ENCODE results near the gene CHD6.

The CHD6 gene

GRCh38 chr20:41373931-41374920 lies 244.0 kb downstream of the CHD6 start:
- intact Hi-C loops (cut with micrococcal nuclease): no loop called here
- Mint-ChIP-seq H3K27me3 (peaks cover 55% of the 10 kb centered on the region), H3K4me1 (ENCODE audit: low read depth) (peaks cover 11% of the 10 kb centered on the region), H3K9me3 (peaks cover 8% of the 10 kb centered on the region), H3K27ac (no peak overlapping the region), H3K4me3 (no peak overlapping the region), H3K36me3 (ENCODE audit: low read depth) (no peaks in the 10 kb centered on the region)

DNA sequence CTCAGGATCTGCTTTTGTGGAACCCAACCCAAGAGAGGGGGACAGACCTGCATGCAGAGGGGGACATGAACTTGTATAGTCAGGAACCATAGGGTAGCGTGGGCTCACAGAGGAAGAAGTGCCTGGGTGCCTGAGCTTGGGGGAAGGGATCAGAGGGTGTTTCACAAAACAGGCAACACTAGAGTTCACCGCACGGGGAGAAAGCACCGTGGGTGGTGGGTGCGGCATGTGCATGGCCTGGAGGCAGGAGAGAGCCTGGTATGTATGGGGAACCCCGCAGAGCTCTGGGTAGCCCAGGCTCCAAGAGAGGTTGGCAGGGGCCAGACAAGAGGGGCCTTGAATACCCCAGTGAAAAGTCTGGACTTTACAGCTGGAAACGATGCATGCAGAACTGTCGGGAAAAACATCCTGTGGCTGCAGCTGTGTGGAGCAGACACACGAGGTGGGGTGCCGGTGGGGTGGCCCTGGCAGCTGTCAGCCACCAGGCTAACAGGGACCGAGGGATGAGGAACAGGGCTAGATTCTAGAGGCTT lies 244.9 kb downstream of the CHD6 start:
- Mint-ChIP-seq H3K4me1 (ENCODE audit: low read depth) (peaks cover 12% of the 10 kb centered on the region), H3K36me3 (ENCODE audit: low read depth) (no peaks in the 10 kb centered on the region), H3K4me3 (no peak overlapping the region), H3K27me3 (peaks cover 56% of the 10 kb centered on the region), H3K27ac (no peak overlapping the region), H3K9me3 (peaks cover 8% of the 10 kb centered on the region)
- intact Hi-C loops (cut with micrococcal nuclease): no loop called here

GRCh38 chr20:41371371-41371770 lies 246.8 kb downstream of the CHD6 start:
- Mint-ChIP-seq H3K27ac (no peak overlapping the region), H3K4me1 (ENCODE audit: low read depth) (peaks cover 12% of the 10 kb centered on the region), H3K9me3 (peaks cover 8% of the 10 kb centered on the region), H3K4me3 (no peak overlapping the region), H3K36me3 (ENCODE audit: low read depth) (no peaks in the 10 kb centered on the region), H3K27me3 (peaks cover 54% of the 10 kb centered on the region)
- intact Hi-C loops (cut with micrococcal nuclease): no loop called here

DNA sequence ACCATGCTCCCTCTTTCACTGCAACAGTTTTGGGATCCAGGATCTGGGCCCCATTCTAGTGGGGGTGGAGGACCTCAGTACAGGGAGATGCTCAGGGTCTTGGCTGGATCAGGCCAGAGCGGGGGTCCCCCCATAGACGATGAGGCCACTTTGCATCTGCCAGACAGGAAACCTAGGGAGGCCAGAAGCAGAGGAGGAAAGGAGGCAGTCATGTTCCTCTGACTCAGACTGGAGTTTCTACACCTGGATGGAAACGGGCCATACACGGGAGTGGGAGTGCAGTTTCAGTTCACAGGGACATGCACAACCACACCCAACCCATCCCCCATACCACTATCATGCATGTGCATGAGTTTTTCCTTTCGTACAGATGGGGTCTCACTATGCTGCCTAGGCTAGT lies 248.0 kb downstream of the CHD6 start:
- no peak overlapping the region for H3K27ac Mint-ChIP-seq
- no peaks in the 10 kb centered on the region for H3K36me3 Mint-ChIP-seq (ENCODE audit: low read depth)
- intact Hi-C loops (cut with micrococcal nuclease): no loop called here
- peaks cover 8% of the 10 kb centered on the region for H3K9me3 Mint-ChIP-seq
- H3K4me1 Mint-ChIP-seq (ENCODE audit: low read depth): peaks cover 12% of the 10 kb centered on the region
- H3K27me3 Mint-ChIP-seq: peaks cover 52% of the 10 kb centered on the region
- no peak overlapping the region for H3K4me3 Mint-ChIP-seq

GRCh38 chr20:41369673-41370072 lies 248.5 kb downstream of the CHD6 start:
- intact Hi-C loops (cut with micrococcal nuclease): no loop called here
- Mint-ChIP-seq H3K36me3 (ENCODE audit: low read depth) (no peaks in the 10 kb centered on the region), H3K27me3 (peaks cover 56% of the 10 kb centered on the region), H3K4me3 (no peak overlapping the region), H3K27ac (no peak overlapping the region), H3K9me3 (peaks cover 8% of the 10 kb centered on the region), H3K4me1 (ENCODE audit: low read depth) (peaks cover 12% of the 10 kb centered on the region)

GRCh38 chr20:41367956-41368355 lies 250.2 kb downstream of the CHD6 start:
- intact Hi-C loops (cut with micrococcal nuclease): no loop called here
- H3K9me3 Mint-ChIP-seq: peaks cover 8% of the 10 kb centered on the region
- H3K4me1 Mint-ChIP-seq (ENCODE audit: low read depth): peaks cover 12% of the 10 kb centered on the region
- H3K27me3 Mint-ChIP-seq: peaks cover 55% of the 10 kb centered on the region
- H3K27ac Mint-ChIP-seq: no peak overlapping the region
- no peak overlapping the region for H3K4me3 Mint-ChIP-seq
- no peaks in the 10 kb centered on the region for H3K36me3 Mint-ChIP-seq (ENCODE audit: low read depth)

DNA sequence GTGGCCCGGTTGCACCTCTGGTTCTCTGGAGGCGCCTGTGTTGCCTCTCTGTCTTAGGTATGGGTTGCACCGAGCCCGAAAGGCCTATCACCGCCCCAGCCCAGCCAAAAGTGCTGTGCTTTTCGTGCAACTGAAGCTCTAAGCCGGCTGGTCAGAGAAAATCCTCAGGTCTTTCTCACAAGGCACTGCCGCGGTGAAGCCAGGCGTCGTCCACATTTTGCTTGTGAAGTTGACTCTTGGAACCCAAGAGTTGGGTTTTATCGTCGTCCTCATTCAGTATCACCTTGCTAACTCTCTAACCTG lies 250.8 kb downstream of the CHD6 start:
- intact Hi-C loops (cut with micrococcal nuclease): no loop called here
- H3K27me3 Mint-ChIP-seq: peaks cover 50% of the 10 kb centered on the region
- no peak overlapping the region for H3K4me3 Mint-ChIP-seq
- peaks cover 8% of the 10 kb centered on the region for H3K9me3 Mint-ChIP-seq
- no peaks in the 10 kb centered on the region for H3K36me3 Mint-ChIP-seq (ENCODE audit: low read depth)
- peaks cover 12% of the 10 kb centered on the region for H3K4me1 Mint-ChIP-seq (ENCODE audit: low read depth)
- H3K27ac Mint-ChIP-seq: no peak overlapping the region

DNA sequence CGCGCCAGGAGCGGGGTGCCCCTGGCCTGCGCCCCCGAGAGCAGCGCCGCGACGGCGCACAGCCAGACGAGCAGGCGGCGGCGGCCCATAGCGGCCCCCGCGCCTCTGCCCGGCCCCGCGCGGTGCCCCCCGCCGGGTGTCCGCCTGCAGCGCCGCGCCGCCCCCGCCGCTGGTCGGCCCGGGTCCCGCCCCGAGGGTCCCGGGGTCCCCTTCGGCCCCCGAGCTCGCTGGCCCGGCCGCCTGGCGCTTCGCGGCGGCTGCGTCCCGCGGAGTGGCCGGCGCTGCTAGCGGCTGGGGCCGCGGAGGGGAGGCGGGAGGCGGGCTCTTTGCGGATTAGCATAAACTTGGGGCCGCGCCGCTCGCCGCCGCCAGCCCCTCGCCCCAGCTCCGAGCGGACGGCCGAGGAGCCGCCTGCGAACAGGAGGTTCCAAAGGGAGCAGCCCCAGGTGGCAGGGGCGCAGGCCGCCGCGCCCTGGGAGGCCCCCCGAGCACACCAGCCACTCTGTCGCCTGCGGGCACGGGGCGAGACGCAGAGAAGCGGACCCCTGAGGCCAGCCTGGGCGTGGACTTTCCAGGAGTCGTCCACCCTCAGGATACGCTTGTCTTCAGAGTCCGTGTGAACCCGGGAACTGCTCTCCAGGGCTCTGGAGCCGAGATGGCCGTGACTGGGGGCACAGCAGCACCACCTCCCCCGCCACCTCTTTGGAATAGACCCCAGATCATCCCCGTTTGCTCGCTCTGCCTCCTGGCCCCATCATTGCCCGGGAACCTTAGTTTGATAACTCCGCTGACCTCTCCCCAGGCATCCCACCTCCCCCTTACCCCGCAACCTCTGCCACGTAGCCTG lies 251.4 kb downstream of the CHD6 start, which contains the start of gene EMILIN3:
TSS of gene EMILIN3 (minus strand) at position 273 of the 847 bp plus-strand sequence. CDS start at position 89, 184 bp downstream.
- intact Hi-C loops (cut with micrococcal nuclease): no loop called here
- no peak within 1 kb of the TSS for H3K27ac Mint-ChIP-seq
- H3K27me3 Mint-ChIP-seq: peaks cover 50% of the 10 kb centered on the region
- peaks cover 12% of the 10 kb centered on the region for H3K4me1 Mint-ChIP-seq (ENCODE audit: low read depth)
- H3K4me3 Mint-ChIP-seq: no peak within 1 kb of the TSS
- peaks cover 8% of the 10 kb centered on the region for H3K9me3 Mint-ChIP-seq
- no peaks in the 10 kb centered on the region for H3K36me3 Mint-ChIP-seq (ENCODE audit: low read depth)

GRCh38 chr20:41365777-41366545 lies 252.2 kb downstream of the CHD6 start:
- peaks cover 1% of the 10 kb centered on the region for H3K9me3 Mint-ChIP-seq
- H3K36me3 Mint-ChIP-seq (ENCODE audit: low read depth): no peaks in the 10 kb centered on the region
- peaks cover 46% of the 10 kb centered on the region for H3K27me3 Mint-ChIP-seq
- intact Hi-C loops (cut with micrococcal nuclease): no loop called here
- peaks cover 12% of the 10 kb centered on the region for H3K4me1 Mint-ChIP-seq (ENCODE audit: low read depth)
- H3K27ac Mint-ChIP-seq: no peak overlapping the region
- H3K4me3 Mint-ChIP-seq: no peak overlapping the region

DNA sequence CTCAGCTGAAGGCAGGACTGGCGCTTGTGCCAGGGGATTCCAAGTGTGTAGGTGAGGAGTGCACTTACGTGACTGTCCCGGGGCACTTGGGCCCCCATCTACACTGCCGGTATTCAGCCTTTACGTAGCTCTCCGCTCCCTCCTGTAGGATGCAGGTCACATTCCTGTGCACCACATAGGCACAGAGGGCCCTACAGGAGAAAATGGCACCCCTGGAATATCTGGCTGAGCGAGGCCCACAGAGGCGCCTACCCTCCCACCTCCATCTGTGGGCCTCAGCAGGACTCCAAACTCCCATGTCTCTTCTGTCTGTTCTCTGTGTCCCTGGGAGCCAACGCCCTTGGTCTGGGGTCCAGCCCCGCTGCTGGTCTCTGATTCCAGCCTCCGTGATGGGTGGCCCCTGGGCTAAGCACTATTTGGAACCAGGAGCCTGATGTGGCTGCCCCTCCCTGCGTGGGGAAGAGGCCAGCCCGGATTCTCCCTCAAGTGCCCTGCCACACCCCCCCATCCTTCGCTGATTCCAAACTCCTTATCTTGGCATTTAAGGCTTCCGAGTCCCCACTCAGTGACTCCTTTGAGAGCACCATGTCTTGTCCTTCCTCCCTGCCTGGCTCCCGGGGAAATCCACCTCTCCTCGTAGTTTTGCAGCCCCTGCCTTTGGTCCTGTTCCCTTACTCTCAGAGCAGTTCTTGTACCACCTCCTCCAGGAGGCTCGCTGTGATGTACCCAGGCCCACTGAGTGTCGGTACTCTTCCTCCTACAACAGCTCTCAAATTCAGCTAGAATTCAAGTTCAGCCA lies 253.0 kb downstream of the CHD6 start:
- Mint-ChIP-seq H3K4me1 (ENCODE audit: low read depth) (peaks cover 12% of the 10 kb centered on the region), H3K9me3 (no peaks in the 10 kb centered on the region), H3K27me3 (peaks cover 46% of the 10 kb centered on the region), H3K27ac (no peak overlapping the region), H3K4me3 (no peak overlapping the region), H3K36me3 (ENCODE audit: low read depth) (no peaks in the 10 kb centered on the region)
- intact Hi-C loops (cut with micrococcal nuclease): no loop called here

- no peaks in the 10 kb centered on the region for H3K36me3 Mint-ChIP-seq (ENCODE audit: low read depth)
- H3K27ac Mint-ChIP-seq: no peak overlapping the region
These were observed 253.8 kb downstream of the CHD6 start for GRCh38 chr20:41364236-41364855.

DNA sequence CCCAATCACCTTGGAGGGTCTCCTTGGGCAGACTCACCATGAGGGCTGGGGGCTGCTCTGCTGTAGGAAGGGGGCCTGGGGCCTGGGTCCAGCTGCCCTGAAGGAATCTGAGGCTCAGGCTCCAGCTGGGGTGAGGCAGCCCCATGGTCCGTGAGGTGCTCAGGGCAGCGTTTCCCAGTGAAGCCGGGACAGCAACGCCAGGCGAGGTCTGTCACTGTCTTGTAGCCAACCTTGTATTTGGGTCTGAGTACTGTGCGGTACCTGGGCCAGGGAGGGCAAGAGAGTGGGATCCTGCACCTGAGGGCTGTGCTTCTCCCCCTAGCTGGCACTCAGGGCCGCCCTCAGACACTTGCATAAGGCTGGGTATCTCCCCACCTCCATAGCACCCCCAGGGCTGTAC lies 254.6 kb downstream of the CHD6 start:
- Mint-ChIP-seq H3K27ac (no peak overlapping the region), H3K27me3 (peaks cover 43% of the 10 kb centered on the region), H3K4me3 (no peak overlapping the region), H3K36me3 (ENCODE audit: low read depth) (no peaks in the 10 kb centered on the region), H3K4me1 (ENCODE audit: low read depth) (no peaks in the 10 kb centered on the region), H3K9me3 (no peaks in the 10 kb centered on the region)
- intact Hi-C loops (cut with micrococcal nuclease): no loop called here

More at GRCh38 chr20:41364236-41364855, 253.8 kb downstream of the CHD6 start:
- Mint-ChIP-seq H3K4me1 (ENCODE audit: low read depth) (peaks cover 4% of the 10 kb centered on the region), H3K9me3 (no peaks in the 10 kb centered on the region), H3K27me3 (peaks cover 47% of the 10 kb centered on the region), H3K4me3 (no peak overlapping the region)
- intact Hi-C loops (cut with micrococcal nuclease): no loop called here
